Right lobe of liver (tissue), 6 donors: ENCODE results near the gene TRMT1. TPM values are rescaled to one million over a fixed set of nuclear protein-coding genes. Genes with fewer than 3 reads are reported as not detected.
A peak's percentile ranks its signal among the peaks of the same experiment; 100 is the strongest.

ENCODE experiments used
- ATAC-seq, 4 donors: fragments of 200-7000 bp; cut with Tn5 transposase; one replicate each; pipeline ENCODE4 v1.9.1; 2020; ENCODE audit warnings: mild to moderate bottlenecking in 4 of 4, moderate library complexity in 4 of 4
- DNase-seq, 3 donors: peaks; one replicate each; pipeline ENCODE4 v3.0.0-alpha.2; 2020
- H3K27ac ChIP-seq, 3 donors: fragments of 200-600 bp; one replicate each; pipeline ENCODE4 v1.8.0; 2022
- H3K27me3 ChIP-seq, 2 donors: fragments of 200-600 bp; one replicate each; pipeline ENCODE4 v1.8.0; 2022
- H3K36me3 ChIP-seq, 4 donors: fragments of 200-600 bp; sonication (generic) in 1 of 4; one replicate each; pipeline versions ENCODE4 v1.5.1 to v1.8.0; 2017 to 2022; ENCODE audit warnings: control low read depth in 1 of 4
- H3K4me1 ChIP-seq, 4 donors: fragments of 200-600 bp; sonication (generic) in 1 of 4; one replicate each; pipeline versions ENCODE4 v1.5.1 to v1.8.0; 2017 to 2022; ENCODE audit warnings: control low read depth in 1 of 4
- H3K4me3 ChIP-seq, 3 donors: fragments of 200-600 bp; one replicate each; pipeline ENCODE4 v1.8.0; 2022
- H3K9me3 ChIP-seq, 4 donors: fragments of 200-600 bp; sonication (generic) in 1 of 4; one replicate each; pipeline versions ENCODE4 v1.5.1 to v1.8.0; 2017 to 2022; ENCODE audit warnings: control low read depth in 1 of 4
- POLR2A ChIP-seq: fragments of 450-650 bp; IDR thresholded peaks from one replicate; pipeline ENCODE4 v1.6.1; 2017; ENCODE audit warnings: antibody characterized with exemption, mild to moderate bottlenecking
- WGBS: methylation state at CpG from one replicate; pipeline ENCODE4 v1.1.6; 2018; ENCODE audit warnings: low coverage, low lambda C conversion rate; ENCODE audit not compliant: insufficient coverage; ENCODE audit errors: missing lambda C conversion rate; 5-methylcytosine and 5-hydroxymethylcytosine counted together
- intact Hi-C, 2 donors: fragments of 100-400 bp; cut with DNase I; formaldehyde crosslinking; loops; one replicate each; pipeline versions ENCODE4 v1.11.2 to v1.14.1; 2022
- total RNA-seq, 6 experiments: library from RNA; depleted of rRNA in 2 of 6; stranded (reverse); fragments of >200 nt in 2 of 6; fragmentation: NEBNext Ultra II Directional in 3 of 6; extraction: Animal tissue kit (Norgen Biotek cat#: 25700) in 3 of 6; gene quantifications; one replicate each; pipeline versions ENCODE4 v1.1.0 to v1.2.4, GENCODE V29; 2016 to 2023
- TF ChIP-seq, protein P1 (sequence below), 4 donors: fragments of 200-600 bp in 3 of 4; fragments of 450-650 bp in 1 of 4; IDR thresholded peaks; one replicate each; pipeline versions ENCODE4 v1.5.1 to v1.8.0; 2016 to 2022; ENCODE audit warnings: antibody characterized with exemption in 4 of 4, mild to moderate bottlenecking in 2 of 4
- donor health status: DM: no; HTN: yes; CAD: no.
- donor health status: DM: no; HTN: no; CAD: no.
- donor health status: DM: no; HTN: no; CAD: no.
- donor health status: DM: no; HTN: yes; CAD: no.
- donor health status: DM: no; HTN: yes; CAD: no.

TRMT1 gene
- total RNA-seq, 6 experiments from 2014 or later: 15.0 to 20.5 (median 17.2) TPM

DNA sequence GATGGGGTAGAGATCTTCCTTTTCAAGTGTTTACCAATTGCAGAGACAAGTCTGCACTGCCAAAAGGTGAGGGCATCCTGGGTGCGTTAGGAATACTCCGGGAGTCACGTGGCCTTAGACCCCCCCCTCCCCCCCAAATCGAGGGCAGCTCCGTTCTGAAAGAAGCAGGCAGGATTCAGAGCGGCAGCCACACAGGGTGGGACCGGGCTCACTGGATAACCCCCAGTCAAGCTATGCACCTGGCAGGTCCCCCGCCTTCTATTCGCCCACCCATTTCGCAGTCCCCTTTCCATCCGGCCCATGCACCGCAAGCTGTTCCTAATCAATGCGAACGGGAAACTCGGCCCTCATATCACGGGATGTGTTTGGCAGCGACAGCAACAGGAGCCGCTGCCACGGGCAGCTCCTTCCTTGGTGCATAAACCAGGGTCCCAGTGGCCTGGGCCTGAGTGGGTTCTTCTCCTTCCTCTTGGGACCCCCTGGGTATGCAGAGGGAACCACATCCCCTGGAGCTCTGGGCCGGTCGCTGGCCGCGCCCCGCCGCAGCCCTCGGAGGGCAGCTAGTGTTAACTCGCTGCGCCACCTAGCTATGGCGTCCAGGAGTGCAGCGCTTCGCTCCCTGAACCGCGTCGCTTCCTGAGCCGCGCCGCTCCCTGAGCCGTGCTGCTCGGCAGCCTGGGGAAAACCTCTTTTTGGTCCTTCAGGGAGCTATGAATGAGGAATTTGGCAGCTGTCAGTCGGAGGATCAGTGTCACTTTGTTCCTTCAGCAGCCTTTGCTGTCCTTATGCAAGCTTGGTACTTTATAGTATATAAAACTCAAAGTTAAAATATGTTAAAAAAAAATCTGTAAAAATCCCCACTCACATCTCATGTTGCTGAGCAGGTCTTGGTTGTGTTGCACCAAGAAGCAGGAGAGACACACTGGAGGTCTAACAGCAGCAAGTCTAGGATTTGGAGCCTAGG lies 55.3 kb downstream of the TRMT1 start:
- peak overlapping the region in 1 of 3 donors; percentile 34 for H3K27ac ChIP-seq
- WGBS: 2% methylated on average over 19 of the region's 40 CpGs
- peaks cover 0 to 22% (median 6%) of the 10 kb centered on the region in 4 donors for H3K4me1 ChIP-seq
- no peaks in the 10 kb centered on the region for H3K27me3 ChIP-seq
- DNase-seq (peak; percentile 79 to 85 (median 84)), ATAC-seq (peak; percentile 92 to 99 (median 96))
- no peak for TF ChIP-seq POLR2A
- TF ChIP-seq, protein P1, sequence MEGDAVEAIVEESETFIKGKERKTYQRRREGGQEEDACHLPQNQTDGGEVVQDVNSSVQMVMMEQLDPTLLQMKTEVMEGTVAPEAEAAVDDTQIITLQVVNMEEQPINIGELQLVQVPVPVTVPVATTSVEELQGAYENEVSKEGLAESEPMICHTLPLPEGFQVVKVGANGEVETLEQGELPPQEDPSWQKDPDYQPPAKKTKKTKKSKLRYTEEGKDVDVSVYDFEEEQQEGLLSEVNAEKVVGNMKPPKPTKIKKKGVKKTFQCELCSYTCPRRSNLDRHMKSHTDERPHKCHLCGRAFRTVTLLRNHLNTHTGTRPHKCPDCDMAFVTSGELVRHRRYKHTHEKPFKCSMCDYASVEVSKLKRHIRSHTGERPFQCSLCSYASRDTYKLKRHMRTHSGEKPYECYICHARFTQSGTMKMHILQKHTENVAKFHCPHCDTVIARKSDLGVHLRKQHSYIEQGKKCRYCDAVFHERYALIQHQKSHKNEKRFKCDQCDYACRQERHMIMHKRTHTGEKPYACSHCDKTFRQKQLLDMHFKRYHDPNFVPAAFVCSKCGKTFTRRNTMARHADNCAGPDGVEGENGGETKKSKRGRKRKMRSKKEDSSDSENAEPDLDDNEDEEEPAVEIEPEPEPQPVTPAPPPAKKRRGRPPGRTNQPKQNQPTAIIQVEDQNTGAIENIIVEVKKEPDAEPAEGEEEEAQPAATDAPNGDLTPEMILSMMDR (IDR thresholded peaks at IDR 0.05): peak; percentile 92 to 98 (median 94)
- H3K9me3 ChIP-seq: no peaks in the 10 kb centered on the region
- intact Hi-C loops: no loop called here
- H3K4me3 ChIP-seq: peak overlapping the region; percentile 44 to 49 (median 45)
- H3K36me3 ChIP-seq: no peaks in the 10 kb centered on the region

DNA sequence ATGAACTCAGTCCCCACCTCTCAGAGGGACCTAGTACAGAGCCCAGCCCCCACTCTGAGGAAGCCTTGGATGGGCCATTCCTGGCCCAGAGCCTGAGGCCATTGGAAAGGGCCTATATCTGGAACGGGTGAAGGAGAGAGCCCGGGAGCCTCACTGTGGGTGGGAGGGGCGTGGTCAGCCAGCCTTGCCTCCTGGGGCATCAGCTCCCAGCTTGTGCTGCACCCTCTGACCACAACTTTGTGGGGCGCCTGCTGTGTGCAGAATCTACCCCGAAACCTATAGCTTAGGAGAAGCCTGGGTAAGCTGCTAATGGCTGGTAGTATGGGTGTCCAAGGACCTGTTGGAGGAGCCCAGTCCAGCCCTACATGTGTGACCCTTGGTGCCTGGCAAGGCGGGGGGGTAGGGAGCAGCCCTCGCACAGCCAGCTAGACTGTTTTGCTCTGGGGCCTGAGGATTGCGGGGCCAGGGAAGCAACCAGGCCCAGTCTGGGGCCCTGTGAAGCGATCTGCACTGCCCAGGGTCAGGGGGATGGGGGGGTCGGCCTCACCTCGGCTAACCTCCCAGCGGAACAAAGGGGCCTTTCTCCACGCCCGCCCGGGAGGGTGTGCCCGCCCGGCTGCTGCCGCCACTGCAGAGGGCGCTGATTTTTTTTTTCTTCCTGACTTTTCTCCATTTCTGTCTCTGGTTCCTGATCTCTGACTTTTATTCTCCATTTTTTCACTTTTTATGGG lies 56.1 kb downstream of the TRMT1 start:
- DNase-seq: no peak
- intact Hi-C loops: no loop called here
- no peak for ATAC-seq
- TF ChIP-seq, protein P1 (IDR thresholded peaks at IDR 0.05): no peak
- TF ChIP-seq POLR2A: no peak
- H3K36me3 ChIP-seq: no peaks in the 10 kb centered on the region
- peak overlapping the region in 2 of 3 donors; percentile 45 to 49 for H3K4me3 ChIP-seq
- peaks cover 0 to 22% (median 6%) of the 10 kb centered on the region in 4 donors for H3K4me1 ChIP-seq
- peak overlapping the region in 1 of 3 donors; percentile 34 for H3K27ac ChIP-seq
- no peaks in the 10 kb centered on the region for H3K27me3 ChIP-seq
- 10% methylated on average over 9 of the region's 19 CpGs for WGBS
- no peaks in the 10 kb centered on the region for H3K9me3 ChIP-seq

DNA sequence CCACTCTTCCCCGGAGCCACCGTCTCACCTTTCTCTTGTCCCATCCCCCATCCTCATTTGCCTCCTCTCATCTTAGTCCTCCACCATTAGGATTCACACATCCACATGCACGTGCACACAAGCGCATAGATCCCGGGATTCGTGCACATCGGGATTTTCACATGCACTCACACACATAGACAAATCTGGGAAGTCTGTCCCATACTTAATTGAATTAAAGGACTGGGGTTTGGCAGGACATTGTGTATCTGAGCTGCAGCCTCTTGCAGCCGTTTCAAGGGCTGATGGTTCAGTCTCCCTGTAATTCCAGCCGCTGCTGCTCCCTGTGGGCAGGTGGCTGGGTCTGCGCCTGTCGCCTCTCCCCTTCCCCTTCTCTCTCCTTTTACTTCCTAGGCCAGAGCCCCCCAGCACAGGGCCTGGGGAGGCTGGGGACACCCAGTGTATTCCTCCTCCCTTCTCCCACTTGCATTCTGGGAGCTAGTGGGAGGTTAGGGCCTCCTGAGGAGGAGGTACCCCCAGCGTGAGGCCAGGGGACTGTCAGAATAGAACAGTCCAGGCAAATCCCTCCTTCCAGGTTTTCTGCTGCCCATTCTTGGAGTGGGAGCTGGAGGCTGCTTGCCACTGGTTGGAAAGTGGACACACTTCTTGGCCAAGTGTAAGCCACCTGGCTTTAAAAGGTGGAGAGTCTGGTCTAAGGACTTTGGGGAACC lies 57.4 kb downstream of the TRMT1 start:
- Histone ChIP-seq H3K4me1 (peaks cover 0 to 22% (median 6%) of the 10 kb centered on the region in 4 donors), H3K36me3 (no peaks in the 10 kb centered on the region), H3K27me3 (no peaks in the 10 kb centered on the region), H3K9me3 (no peaks in the 10 kb centered on the region), H3K27ac (no peak overlapping the region), H3K4me3 (no peak overlapping the region)
- DNase-seq (no peak), ATAC-seq (no peak)
- intact Hi-C loops: no loop called here
- WGBS: 80% methylated on average over 9 of the region's 12 CpGs
- TF ChIP-seq POLR2A: no peak
- TF ChIP-seq, protein P1 (IDR thresholded peaks at IDR 0.05): no peak

DNA sequence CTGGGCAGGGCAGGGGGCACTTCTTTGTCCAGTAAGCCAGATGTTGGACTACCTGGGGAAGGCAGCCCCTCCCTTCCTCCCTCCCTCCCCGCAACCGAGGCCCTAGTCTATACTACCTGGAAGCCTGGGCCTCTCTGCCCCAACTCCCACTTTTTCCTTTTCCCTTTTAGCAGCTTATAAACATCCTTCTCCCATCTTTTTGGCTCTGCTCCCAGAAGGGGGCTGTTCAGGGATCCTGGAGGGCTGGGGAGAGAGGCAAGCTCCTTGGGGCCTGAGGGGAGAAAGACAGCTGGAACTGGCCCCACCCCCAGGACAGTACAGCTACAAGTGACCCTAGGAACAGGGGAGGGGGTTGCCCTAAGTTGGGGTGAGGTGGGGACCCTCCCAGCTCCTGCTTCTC lies 58.8 kb downstream of the TRMT1 start:
- no peaks in the 10 kb centered on the region for H3K27me3 ChIP-seq
- H3K36me3 ChIP-seq: no peaks in the 10 kb centered on the region
- ATAC-seq: no peak
- H3K9me3 ChIP-seq: no peaks in the 10 kb centered on the region
- 71% methylated on average over 1 of the region's 2 CpGs for WGBS
- H3K4me3 ChIP-seq: no peak overlapping the region
- H3K4me1 ChIP-seq: peaks cover 0 to 22% (median 6%) of the 10 kb centered on the region in 4 donors
- no peak for DNase-seq
- TF ChIP-seq POLR2A: no peak
- TF ChIP-seq, protein P1 (IDR thresholded peaks at IDR 0.05): no peak
- H3K27ac ChIP-seq: no peak overlapping the region
- intact Hi-C loops: no loop called here
